Stimulated activated CD4-positive, alpha-beta T cell treated with anti-CD3 and anti-CD28 coated beads, Interleukin-4, amount 100 ng/mL, for 4 hours (primary cell): ENCODE results near the gene PRRG4.
"Not testable (repeated sequence)": the region's sequence is repeated elsewhere in the genome, so short reads cannot be mapped to it uniquely, and the experiment has no call there.

Source experiments
- DNase-seq, 2 experiments: peaks; one replicate each; pipeline ENCODE4 v3.0.0-alpha.2; 2020

Gene PRRG4

GRCh38 chr11:32829680-32830412, at the start of gene PRRG4:
Gene PRRG4 (plus strand): TSS chr11:32829927. CDS start chr11:32830530, 603 bp downstream.
- peak; percentile 9 to 45 for DNase-seq

- DNase-seq, result not testable (repeated sequence)
Measured at GRCh38 chr11:32780839-32781238, 48.9 kb upstream of the PRRG4 start.

DNA sequence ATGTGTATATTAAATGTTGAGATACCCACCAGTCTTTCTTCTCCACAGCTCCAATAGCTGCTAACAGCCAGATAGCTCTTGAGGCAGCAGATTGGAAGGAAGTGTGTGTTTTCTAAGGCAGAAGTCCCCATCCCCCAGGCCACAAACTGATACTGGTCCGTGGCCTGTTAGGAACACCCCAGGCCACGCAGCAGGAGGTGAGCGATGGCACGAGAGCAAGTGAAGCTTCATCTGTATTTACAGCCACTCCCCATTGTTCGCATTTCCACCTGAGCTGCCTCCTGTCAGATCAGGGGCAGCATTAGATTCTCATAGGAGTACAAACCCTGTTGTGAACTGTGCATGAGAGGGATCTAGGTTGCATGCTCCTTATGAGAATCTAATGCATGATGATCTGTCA, 48.0 kb upstream of the PRRG4 start:
- DNase-seq, result no peak

DNA sequence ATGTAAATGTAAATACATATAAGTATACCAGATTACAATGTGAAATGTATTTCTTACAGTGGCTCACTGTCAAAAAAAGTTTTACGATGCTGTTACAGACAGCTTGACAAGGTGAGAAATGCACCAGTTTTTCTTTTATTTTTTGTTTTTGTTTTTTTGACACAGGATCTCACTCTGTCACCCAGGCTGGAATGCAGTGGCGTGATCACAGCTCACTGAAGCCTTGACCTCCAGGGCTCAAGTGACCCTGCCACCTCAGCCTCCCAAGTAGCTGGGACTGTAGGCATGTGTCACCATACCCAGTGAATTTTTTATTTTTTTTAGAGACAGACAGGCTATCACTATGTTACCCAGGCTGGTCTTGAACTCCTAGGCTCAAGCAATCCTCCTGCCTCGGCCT, 44.5 kb upstream of the PRRG4 start:
- no peak for DNase-seq

DNA sequence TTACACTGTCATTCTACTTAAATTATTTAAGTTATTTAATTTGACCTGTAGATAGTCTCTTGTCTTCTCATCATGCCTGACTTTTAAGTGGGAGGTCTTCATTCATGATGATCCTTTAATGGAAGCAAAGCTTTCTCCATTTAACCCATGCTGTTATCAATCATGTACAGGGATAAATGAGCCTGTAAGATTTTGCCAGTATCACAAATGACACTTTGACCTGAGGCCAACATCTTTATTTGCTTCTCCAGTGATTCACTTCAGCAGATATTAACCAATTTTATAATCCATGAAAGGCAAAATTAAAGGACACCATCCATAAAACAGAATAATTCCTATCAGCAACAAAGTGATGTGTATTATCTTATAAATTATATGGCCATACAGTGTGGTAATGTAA, 42.9 kb upstream of the PRRG4 start:
- no peak for DNase-seq

- DNase-seq, result no peak
Measured at GRCh38 chr11:32790916-32791315, 38.8 kb upstream of the PRRG4 start.

GRCh38 chr11:32792111-32792947, 37.4 kb upstream of the PRRG4 start:
- no peak for DNase-seq

- peak; percentile 43 to 63 for DNase-seq
Measured at GRCh38 chr11:32792948-32793475, 36.7 kb upstream of the PRRG4 start.

- no peak for DNase-seq
Measured at GRCh38 chr11:32794439-32794838, 35.3 kb upstream of the PRRG4 start, which contains the start of gene CCDC73. Gene CCDC73 (minus strand): TSS chr11:32794662. CDS start chr11:32760243, 34,419 bp downstream.

DNA sequence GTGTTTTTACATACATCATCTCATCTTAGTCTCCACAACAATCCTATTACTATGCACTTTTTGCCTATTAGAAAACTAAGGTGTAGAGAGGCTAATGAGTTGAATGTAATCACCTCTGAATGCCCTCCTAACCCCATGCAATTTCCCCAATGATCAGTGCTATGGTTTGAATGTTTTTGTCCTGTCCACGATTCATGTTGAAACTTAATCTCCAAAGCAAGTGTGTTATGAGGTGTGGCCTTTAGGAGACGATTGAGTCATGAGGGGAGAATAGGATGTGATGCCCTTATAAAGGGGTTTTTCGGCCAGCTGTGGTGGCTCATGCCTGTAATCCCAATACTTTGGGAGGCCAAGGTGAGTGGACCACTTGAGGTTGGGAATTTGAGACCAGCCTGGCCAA, 33.3 kb upstream of the PRRG4 start:
- DNase-seq, result no peak

- peak; percentile 17 to 38 for DNase-seq
Measured at GRCh38 chr11:32809313-32809712, 20.4 kb upstream of the PRRG4 start.

GRCh38 chr11:32817181-32817851, 12.4 kb upstream of the PRRG4 start:
- no peak for DNase-seq

GRCh38 chr11:32817852-32818183, 11.9 kb upstream of the PRRG4 start:
- DNase-seq, result no peak

GRCh38 chr11:32819187-32819586, 10.5 kb upstream of the PRRG4 start:
- DNase-seq, result no peak

- DNase-seq, result no peak
Measured at GRCh38 chr11:32820497-32820896, 9.2 kb upstream of the PRRG4 start.

GRCh38 chr11:32821517-32821916, 8.2 kb upstream of the PRRG4 start:
- no peak for DNase-seq

DNA sequence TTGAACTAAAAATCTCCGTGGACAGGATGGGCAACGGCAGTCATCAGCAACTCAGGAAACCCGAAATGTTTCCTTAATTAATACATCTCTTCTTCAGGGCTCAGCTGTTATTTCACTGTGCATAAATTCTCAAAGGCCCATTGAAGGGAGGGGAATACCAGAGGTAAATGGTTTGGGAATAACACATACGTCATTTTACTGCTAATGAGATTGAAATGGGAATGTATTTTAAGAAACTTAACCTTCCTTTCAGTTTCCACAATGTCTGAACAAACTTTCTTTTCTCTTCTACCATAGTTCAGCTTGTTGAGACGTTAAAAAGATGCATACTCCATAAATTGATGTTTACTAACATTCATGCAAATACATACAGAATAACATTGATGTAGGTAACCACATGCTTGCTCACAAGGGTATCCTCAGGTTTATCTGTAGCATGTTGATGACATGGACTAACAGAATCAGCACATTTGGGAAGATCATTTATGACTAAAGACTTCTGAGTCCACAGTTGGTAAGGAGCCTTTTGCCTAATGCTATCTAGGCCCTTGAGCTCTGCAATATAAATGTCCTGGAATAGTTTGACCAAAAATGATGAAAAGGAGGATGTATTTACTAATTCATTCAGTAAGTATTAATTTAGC, 7.7 kb upstream of the PRRG4 start:
- DNase-seq, result no peak

- not testable (repeated sequence) for DNase-seq
Measured at GRCh38 chr11:32823617-32824016, 6.1 kb upstream of the PRRG4 start.

DNA sequence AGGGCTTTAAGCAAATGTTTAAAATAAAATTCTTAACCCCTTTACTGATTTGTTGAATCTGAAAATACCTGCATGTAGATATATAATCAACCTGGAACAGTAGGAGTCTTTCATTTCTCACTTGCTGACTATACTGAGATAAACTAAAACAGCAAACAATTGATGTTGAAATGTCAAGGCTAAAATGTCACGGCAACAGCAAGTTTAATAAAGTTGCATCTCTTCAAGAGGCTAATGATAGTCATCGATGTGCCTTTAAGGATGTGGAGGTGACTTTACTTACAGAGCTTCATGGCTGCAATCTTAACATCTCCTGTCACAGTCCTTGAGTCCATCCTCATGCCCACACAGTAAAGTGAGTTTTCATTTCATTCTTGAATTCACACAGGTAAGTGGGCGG, 3.6 kb upstream of the PRRG4 start:
- no peak for DNase-seq

DNA sequence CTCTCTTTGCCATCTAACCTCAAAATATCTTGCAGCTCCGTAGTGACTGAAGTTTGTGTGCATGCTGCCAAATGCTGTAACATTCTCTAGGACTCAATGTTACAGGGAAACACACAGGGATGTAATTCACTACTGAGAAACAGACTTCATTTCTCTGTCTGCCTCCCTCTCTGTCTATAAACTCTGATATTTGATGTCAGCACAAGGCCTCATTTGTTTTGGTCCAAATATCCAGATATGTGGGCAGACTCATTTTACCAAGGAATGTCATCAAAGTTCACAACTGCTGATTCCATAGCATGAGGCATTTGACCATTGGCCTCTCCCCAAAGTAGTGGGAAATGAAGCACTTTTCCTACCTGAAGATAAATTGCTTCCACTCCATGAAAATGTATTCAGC, 2.5 kb upstream of the PRRG4 start:
- no peak for DNase-seq

DNA sequence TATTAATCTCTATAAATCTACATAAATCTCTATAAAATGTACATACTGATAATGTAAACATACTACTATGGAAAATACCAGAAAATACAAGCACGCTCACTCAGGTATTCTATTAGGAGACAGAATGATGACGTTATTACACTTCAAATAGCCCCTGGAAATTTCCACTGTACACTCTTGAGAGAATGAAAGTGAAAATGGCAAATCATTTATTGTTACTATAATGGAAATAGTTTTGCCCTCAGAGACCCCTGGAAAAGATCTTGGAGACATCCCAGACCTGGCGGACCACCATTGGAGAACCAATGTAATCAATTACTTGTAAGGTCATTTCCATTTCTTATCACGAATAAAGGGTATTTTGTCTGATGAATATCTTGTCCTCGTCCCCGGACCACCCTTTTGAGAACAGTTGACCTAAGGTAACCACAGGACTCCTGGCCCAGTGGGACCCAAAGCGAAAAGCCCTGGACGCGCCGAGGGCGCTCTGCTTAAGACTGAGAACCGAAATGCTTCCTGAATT, 509 bp upstream of the PRRG4 start:
- no peak for DNase-seq

DNA sequence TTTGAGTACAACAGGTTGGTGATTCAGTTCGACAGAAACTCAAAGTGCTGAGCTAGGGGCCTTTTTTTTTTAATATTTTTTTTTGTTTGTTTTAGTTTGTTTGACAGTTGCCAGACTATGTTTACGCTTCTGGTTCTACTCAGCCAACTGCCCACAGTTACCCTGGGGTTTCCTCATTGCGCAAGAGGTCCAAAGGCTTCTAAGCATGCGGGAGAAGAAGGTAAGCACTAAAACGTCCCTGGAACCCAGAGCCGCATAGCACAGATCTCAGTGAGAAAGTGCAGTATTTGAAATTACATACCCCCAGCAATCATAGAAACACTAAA, 649 bp downstream of the PRRG4 start:
- DNase-seq, result no peak

DNA sequence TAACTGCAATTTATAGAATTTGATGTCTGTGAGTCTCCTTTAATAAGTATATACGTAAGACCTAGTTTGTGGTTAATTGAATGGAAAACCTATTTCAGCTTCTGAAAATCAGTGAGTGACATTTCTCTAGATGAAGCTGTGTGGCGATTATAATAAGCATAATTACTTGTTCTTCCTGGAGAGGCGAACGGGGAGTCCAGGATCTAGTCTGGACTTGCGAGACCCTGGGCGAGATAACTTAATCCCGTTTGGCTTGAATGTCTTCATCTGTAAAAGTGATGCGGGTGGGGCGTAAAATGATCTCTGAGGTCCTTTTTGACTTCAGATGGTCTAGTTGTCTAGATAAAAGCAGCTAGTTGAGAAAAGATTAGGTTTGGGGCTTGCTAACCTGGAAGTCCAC, 1.1 kb downstream of the PRRG4 start:
- no peak for DNase-seq
